Limb (tissue), 2 donors: Measurements from ENCODE around the gene PPT1.

Experiments
- DNase-seq, 2 donors: peaks; one replicate each; pipeline ENCODE4 v3.0.0-alpha.2; 2016; ENCODE audit errors: extremely low spot score in 2 of 2

Gene PPT1

GRCh38 chr1:40092706-40093639 lies 4.1 kb downstream of the PPT1 start:
- no peak for DNase-seq

GRCh38 chr1:40092241-40092640 lies 4.8 kb downstream of the PPT1 start:
- no peak for DNase-seq

GRCh38 chr1:40090652-40091355 lies 6.2 kb downstream of the PPT1 start:
- DNase-seq, result no peak

- peak; percentile 24 to 70 for DNase-seq
Observed at GRCh38 chr1:40084750-40085149, 12.3 kb downstream of the PPT1 start.

GRCh38 chr1:40081871-40082270 lies 15.2 kb downstream of the PPT1 start:
- DNase-seq, result no peak

GRCh38 chr1:40079774-40080400 lies 17.2 kb downstream of the PPT1 start:
- DNase-seq, result no peak

GRCh38 chr1:40078512-40079333 lies 18.3 kb downstream of the PPT1 start:
- peak; percentile 5 to 41 for DNase-seq

GRCh38 chr1:40076895-40077312 lies 20.1 kb downstream of the PPT1 start:
- DNase-seq, result no peak

GRCh38 chr1:40075266-40075665 lies 21.8 kb downstream of the PPT1 start:
- DNase-seq, result no peak

- no peak for DNase-seq
Observed at GRCh38 chr1:40073062-40073461, 24.0 kb downstream of the PPT1 start.

- no peak for DNase-seq
Observed at GRCh38 chr1:40072142-40072541, 24.9 kb downstream of the PPT1 start.

- DNase-seq, result no peak
Observed at GRCh38 chr1:40067851-40068250, 29.2 kb downstream of the PPT1 start.

GRCh38 chr1:40067023-40067422 lies 30.0 kb downstream of the PPT1 start:
- no peak for DNase-seq

- no peak for DNase-seq
Observed at GRCh38 chr1:40064797-40065499, 32.1 kb downstream of the PPT1 start.

GRCh38 chr1:40059960-40060750 lies 36.9 kb downstream of the PPT1 start:
- no peak for DNase-seq

- DNase-seq, result no peak
Observed at GRCh38 chr1:40059338-40059959, 37.6 kb downstream of the PPT1 start.

GRCh38 chr1:40058453-40059337 lies 38.4 kb downstream of the PPT1 start:
- no peak for DNase-seq

- no peak for DNase-seq
Observed at GRCh38 chr1:40058097-40058452, 39.0 kb downstream of the PPT1 start.
